22Rv1 (cell line): Measurements from ENCODE around the gene RTN4R.

Source experiments
- H3K27ac ChIP-seq: fragments of 450-650 bp; 2 replicates; pipeline ENCODE4 v1.5.1; 2017
- ZFX ChIP-seq: fragments of 450-650 bp; IDR thresholded peaks from 2 replicates; pipeline ENCODE4 v1.6.1; 2017; ENCODE audit warnings: antibody characterized with exemption, borderline replicate concordance
- TF ChIP-seq, protein P1 (sequence below): fragments of 450-650 bp; IDR thresholded peaks from 2 replicates; pipeline ENCODE4 v1.5.1; 2017; ENCODE audit warnings: mild to moderate bottlenecking

The RTN4R gene

DNA sequence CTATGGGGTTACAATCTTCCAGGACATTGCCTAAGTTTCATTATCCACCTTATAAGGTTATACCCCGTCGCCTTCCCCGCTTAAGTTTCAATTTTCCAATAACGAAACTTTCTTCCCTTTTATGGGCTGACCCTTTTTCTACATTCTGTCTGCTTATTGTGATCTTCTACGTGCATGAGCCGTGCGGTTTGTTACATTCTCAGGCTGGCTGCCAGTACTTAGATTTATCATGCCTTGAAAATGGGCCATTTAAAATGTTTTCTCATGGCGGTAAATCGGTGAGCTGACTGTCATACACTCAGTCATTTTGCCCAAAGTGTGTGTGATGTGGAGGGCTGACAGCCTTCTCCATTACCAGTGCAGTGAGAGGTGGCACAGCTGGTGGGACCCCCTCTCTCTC, 28.5 kb upstream of the RTN4R start:
- TF ChIP-seq, protein P1, sequence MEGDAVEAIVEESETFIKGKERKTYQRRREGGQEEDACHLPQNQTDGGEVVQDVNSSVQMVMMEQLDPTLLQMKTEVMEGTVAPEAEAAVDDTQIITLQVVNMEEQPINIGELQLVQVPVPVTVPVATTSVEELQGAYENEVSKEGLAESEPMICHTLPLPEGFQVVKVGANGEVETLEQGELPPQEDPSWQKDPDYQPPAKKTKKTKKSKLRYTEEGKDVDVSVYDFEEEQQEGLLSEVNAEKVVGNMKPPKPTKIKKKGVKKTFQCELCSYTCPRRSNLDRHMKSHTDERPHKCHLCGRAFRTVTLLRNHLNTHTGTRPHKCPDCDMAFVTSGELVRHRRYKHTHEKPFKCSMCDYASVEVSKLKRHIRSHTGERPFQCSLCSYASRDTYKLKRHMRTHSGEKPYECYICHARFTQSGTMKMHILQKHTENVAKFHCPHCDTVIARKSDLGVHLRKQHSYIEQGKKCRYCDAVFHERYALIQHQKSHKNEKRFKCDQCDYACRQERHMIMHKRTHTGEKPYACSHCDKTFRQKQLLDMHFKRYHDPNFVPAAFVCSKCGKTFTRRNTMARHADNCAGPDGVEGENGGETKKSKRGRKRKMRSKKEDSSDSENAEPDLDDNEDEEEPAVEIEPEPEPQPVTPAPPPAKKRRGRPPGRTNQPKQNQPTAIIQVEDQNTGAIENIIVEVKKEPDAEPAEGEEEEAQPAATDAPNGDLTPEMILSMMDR = no peak
- TF ChIP-seq ZFX = no peak

GRCh38 chr22:20295262-20296064, 27.3 kb upstream of the RTN4R start:
- no peak for TF ChIP-seq ZFX
- TF ChIP-seq, protein P1 = no peak
- no peak overlapping the region for H3K27ac ChIP-seq

More for the DNA sequence above, 28.5 kb upstream of the RTN4R start:
- no peak overlapping the region for H3K27ac ChIP-seq

- no peak overlapping the region for H3K27ac ChIP-seq
- no peak for TF ChIP-seq ZFX
- TF ChIP-seq, protein P1 = no peak
These were observed 24.6 kb upstream of the RTN4R start for GRCh38 chr22:20292673-20293232.

DNA sequence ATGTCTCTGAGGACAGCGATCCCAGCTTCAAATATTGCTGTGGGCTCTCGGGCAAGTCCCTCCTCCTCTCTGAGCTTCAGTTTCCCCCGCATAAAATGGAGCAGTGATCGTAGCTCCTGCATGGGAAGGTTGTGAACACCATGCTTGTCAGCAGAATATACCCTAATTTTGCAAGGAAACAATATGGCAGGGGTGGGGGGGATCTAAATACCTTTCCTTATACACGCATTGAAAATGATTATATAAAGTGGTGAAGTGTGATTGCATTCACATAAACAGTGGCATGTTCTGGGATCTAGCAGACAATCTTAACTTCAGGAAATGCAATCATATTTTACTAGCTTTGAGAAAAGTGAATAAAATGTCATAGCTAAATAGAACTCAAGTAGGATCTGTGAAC, 24.0 kb upstream of the RTN4R start:
- TF ChIP-seq ZFX = no peak
- TF ChIP-seq, protein P1 = no peak
- no peak overlapping the region for H3K27ac ChIP-seq

- H3K27ac ChIP-seq = no peak overlapping the region
- TF ChIP-seq, protein P1 = no peak
These were observed 23.5 kb upstream of the RTN4R start for GRCh38 chr22:20291604-20292063.

DNA sequence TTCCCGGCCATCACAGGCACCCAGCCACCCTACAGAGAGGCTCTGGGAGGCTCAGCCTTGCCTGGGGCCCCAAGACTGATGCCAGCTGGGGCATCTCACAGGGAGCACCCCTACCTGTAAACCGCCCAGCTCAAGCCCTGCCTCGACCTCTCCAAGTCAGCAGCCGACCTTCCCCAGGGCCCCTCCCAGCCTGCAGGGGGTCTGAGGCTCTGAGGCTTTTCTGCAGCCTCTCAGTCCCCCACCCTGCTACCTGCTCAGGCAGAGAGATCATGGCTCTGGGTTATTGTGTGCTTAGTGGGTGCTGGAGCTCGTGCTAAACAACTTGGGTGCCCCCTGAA, 23.1 kb upstream of the RTN4R start:
- TF ChIP-seq, protein P1 = no peak
- TF ChIP-seq ZFX = no peak
- no peak overlapping the region for H3K27ac ChIP-seq

GRCh38 chr22:20290578-20291248, 22.6 kb upstream of the RTN4R start:
- TF ChIP-seq, protein P1 = no peak
- TF ChIP-seq ZFX = no peak
- no peak overlapping the region for H3K27ac ChIP-seq
